ENCODE data around the gene CHCHD4. TPM values are rescaled to one million over a fixed set of nuclear protein-coding genes. Genes with fewer than 3 reads are reported as not detected.

CHCHD4 gene
- polyA plus RNA-seq, 3 donors = 6.5 to 13.8 (median 13.6) TPM

GRCh38 chr3:14123308-14124222, 1.1 kb downstream of the CHCHD4 start:
- H3K79me2 ChIP-seq (ENCODE audit: insufficient read depth, low read length) = peaks cover 57% of the 10 kb centered on the region
- 46% methylated on average over 6 of the region's 15 CpGs for WGBS (ENCODE audit: insufficient coverage)
- peak overlapping the region; percentile 74 to 96 (median 91) for H3K27ac Mint-ChIP-seq

More at GRCh38 chr3:14123308-14124222, 1.1 kb downstream of the CHCHD4 start:
- H3K36me3 ChIP-seq (replicated peaks in 1 of 2; ENCODE audit: control insufficient read depth in 1 of 2, insufficient read depth in 2 of 2, low read length in 2 of 2) = peaks cover 3 to 54% of the 10 kb centered on the region in 2 donors
- H3K4me3 Mint-ChIP-seq = peak overlapping the region; percentile 83 to 89
- intact Hi-C loops (cut with micrococcal nuclease) = loop anchor here (1.0 to 10.0 kb wide), 6 partner anchors 53 to 941 kb away; partner anchors contain the start of genes CCDC174 (in 1 of the 2), LSM3 (in 1 of the 2), MRPS25 (in 1 of the 2) and XPC (in 1 of the 2)
- H3K4me3 ChIP-seq (replicated peaks in 1 of 3; ENCODE audit: low read depth in 2 of 3, low read length in 3 of 3) = peak overlapping the region; percentile 40 to 97 (median 90)
- peak overlapping the region; percentile 51 to 91 for H3K27ac ChIP-seq (ENCODE audit: low read depth in 1 of 2, low read length in 2 of 2)
- H3K4me1 Mint-ChIP-seq = peaks cover 54% of the 10 kb centered on the region
- H3K9ac ChIP-seq (ENCODE audit: insufficient read depth, low read length, poor library complexity, severe bottlenecking) = peak overlapping the region; percentile 93
- H3K9me3 Mint-ChIP-seq = peaks cover 0 to 2% (median 0%) of the 10 kb centered on the region in 7 donors
- H3K9me3 ChIP-seq (replicated peaks in 1 of 2; ENCODE audit: control insufficient read depth in 1 of 2, insufficient read depth in 1 of 2, low read length in 2 of 2) = no peaks in the 10 kb centered on the region
- peaks cover 24 to 29% of the 10 kb centered on the region in 2 donors for H3K4me1 ChIP-seq (ENCODE audit: control insufficient read depth in 1 of 2, insufficient read depth in 2 of 2, low read length in 2 of 2)
- peak overlapping the region; percentile 82 for H3K4me2 ChIP-seq (replicated peaks; ENCODE audit: extremely low read depth, low read length, poor library complexity, severe bottlenecking)
- H3K36me3 Mint-ChIP-seq = peaks cover 35 to 42% of the 10 kb centered on the region in 2 donors
- peaks cover 48% of the 10 kb centered on the region for H4K20me1 ChIP-seq (ENCODE audit: insufficient read depth, low read length)
- no peak for DNase-seq
- H2AFZ ChIP-seq (ENCODE audit: insufficient read depth, low read depth, low read length, poor library complexity, severe bottlenecking) = peak overlapping the region; percentile 98
- H3K27me3 Mint-ChIP-seq (ENCODE audit: low read depth in 3 of 3) = peaks cover 0 to 4% (median 0%) of the 10 kb centered on the region in 3 donors
- no peaks in the 10 kb centered on the region for H3K27me3 ChIP-seq (ENCODE audit: control insufficient read depth in 2 of 2, insufficient read depth in 2 of 2, low read length in 2 of 2)
- no peak for TF ChIP-seq CTCF (IDR thresholded peaks at IDR 0.05)
